T-helper 22 cell (primary cell): ENCODE results near the gene ZNF264.
"Not testable (repeated sequence)": the region's sequence is repeated elsewhere in the genome, so short reads cannot be mapped to it uniquely, and the experiment has no call there.

Source experiments
- DNase-seq: peaks from one replicate; pipeline ENCODE4 v3.0.0-alpha.2; 2020; ENCODE audit warnings: low read depth

Gene ZNF264

GRCh38 chr19:57245066-57245465 lies 53.8 kb downstream of the ZNF264 start:
- DNase-seq: no peak

DNA sequence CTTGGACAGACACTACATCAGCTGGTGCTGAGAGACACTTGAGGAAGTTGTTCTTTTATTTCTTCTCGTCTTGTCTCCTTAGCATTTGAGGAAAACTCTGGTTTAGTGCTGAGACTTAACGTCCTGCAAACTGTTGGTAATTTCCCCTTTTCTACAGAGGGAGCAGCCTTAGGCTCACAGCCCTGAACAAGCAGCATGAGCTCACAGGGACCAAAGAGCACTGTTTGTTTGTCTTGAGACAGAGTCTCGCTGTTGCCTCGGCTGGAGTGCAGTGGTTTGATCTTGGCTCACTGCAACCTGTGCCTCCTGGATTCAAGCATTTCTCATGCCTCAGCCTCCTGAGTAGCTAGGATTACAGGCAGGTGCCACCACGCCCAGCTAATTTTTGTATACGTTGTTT lies 54.7 kb downstream of the ZNF264 start:
- no peak for DNase-seq

DNA sequence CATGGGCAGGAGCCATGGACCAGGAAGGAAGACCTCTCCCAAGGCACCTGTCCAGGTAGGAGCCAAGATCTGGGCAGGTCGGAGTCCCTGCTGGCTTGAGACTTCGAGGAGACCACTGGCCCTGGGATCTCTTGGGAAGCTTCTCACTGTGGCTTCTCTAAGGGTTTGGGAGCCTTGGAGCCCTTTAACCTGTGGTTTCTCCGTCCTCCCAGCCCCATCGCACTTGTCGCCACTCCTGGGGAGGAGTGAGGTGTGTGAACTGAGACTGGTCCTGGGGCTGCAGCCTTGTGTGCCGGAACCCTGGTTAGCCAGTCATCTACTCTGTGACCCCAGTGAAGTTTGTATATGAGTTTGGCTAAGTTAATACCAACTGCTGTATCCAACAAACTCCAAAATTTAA lies 57.3 kb downstream of the ZNF264 start:
- no peak for DNase-seq

DNA sequence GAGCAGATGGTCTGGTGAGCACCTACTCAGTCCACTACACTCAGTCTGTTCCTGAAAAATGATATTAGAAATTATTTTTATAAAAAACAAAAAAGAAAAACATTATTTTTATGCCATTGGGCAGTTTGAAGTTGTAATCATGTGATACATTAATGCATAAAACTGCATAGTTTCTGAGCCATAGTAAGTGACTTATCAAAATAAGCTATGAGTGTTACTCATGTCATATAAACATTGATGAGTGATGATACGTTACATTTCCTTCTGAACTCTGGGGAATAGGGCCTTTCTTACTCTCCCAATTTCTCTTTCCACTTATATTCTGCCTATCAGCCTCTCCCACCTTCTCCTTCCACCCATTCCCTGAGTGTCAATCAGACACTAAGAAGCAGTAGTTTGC lies 58.0 kb downstream of the ZNF264 start:
- no peak for DNase-seq

DNA sequence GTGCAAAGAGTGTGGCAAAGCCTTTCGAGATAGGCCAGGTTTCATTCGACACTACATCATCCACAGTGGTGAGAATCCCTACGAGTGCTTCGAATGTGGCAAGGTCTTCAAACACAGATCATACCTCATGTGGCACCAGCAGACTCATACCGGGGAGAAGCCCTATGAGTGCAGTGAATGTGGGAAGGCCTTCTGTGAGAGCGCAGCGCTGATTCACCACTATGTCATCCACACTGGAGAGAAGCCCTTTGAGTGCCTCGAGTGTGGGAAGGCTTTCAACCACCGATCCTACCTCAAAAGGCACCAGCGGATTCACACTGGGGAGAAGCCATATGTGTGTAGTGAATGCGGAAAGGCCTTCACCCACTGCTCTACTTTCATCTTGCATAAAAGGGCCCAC lies 62.5 kb downstream of the ZNF264 start:
- not testable (repeated sequence) for DNase-seq

GRCh38 chr19:57262044-57262443 lies 70.7 kb downstream of the ZNF264 start:
- no peak for DNase-seq

DNA sequence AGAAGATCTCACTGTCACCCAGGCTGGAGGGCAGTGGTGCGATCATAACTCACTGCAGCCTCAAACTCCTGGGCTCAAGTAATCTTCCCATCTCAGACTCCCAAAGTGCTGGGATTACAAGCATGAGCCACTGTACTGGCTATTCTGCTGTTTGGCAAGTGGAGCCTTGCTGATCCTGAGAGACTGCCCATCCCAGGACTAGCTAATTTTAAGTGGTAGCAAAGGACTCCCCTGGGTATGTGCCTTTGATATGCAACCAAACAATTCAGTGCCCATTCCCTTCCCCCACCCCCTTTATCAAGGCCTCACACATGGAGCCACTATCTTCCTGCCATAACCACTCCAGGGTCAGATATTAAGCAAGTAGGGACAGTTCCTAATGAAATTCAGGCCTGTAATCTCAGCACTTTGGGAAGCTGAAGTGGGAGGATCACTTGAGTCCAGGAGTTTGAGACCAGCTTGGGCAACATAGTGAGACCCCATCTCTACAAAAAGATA lies 72.0 kb downstream of the ZNF264 start:
- DNase-seq: no peak

GRCh38 chr19:57267291-57267690 lies 76.0 kb downstream of the ZNF264 start:
- DNase-seq: no peak

DNA sequence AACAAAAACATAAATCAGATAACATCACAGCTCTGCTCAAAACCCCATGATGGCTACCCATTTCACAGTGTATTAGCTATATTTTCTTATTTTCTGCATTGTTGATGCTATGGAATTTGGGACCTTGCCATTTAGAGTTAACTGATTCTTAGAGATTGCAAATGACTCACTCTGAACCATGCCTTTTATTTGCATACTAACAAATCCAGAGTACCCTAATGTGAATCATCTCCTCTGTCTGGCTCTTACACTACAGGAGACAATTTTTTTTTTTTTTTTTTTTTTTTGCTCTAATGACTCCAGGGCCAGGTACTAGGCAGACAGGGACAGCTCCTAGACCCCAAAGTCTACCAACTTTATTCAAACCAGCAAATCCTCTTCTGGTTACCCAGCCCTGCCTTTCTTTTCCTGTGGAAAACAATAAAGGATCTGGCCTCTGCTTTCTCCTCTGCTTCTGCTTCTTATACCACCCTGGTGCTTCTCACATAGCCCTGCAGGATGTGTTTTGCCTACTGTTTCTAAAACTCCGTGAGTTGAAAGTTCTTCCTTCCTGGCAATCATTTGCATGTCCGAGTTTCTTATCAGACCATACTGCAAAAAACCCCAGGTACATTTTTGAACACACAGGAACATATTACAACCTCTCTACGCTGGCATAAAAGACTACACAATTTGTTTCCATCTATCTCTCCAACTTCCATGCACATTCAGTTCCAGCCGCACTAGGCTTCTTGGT lies 78.4 kb downstream of the ZNF264 start:
- no peak for DNase-seq

- DNase-seq: no peak
Observed at GRCh38 chr19:57271280-57271679, 80.0 kb downstream of the ZNF264 start.
